ENCODE results near the gene ETV6.

Gene ETV6

DNA sequence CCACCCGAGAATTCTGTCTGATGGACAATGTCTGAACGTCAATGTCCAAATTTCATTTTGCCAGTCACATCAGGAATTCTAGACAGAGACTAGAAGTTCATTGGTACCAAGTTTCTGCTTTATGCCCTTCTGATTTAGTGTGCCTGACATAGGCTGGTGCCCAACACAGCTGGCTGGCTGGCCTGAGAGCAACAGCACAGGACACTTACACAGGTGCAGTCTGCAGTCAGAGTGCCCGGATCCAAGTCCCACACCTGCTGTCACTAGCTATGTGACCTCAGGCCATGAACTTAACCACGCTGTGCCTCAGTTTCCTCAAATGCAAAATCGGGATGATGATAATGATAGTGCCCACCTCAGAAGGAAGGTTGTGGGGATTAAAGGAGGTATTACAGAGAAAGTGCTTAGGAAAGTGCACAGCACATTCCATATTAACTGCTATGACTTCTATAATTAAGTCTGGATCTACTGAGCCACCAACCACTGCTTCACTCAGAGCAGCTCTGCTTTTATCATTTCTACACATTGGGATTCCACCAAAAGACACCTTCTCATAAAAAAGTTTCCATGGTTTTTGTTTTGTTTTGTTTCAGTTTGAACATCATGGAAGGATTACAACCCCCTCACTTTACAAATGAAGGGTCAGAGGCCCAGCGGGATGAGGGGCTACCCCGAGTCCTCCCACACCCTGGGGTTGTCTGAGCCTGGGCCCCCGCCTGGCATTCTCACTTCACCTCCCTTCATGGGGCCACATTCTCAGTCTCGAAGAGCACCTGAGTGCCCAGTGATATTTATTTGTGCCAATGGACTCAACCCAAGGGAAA lies 252.4 kb downstream of the ETV6 start:
- Histone ChIP-seq H3K36me3 (ENCODE audit: insufficient read depth, low read length) (no peaks in the 10 kb centered on the region), H3K27me3 (ENCODE audit: insufficient read depth, low read length, poor library complexity, severe bottlenecking) (no peaks in the 10 kb centered on the region), H3F3A (ENCODE audit: low read depth) (no peaks in the 10 kb centered on the region), H3K9me2 (replicated peaks; ENCODE audit: low read depth, low read length) (no peaks in the 10 kb centered on the region), H3K9ac (ENCODE audit: low read depth, low read length, poor library complexity, severe bottlenecking) (no peak overlapping the region), H3K4me1 (ENCODE audit: insufficient read depth, low read length, poor library complexity, severe bottlenecking) (peaks cover 11% of the 10 kb centered on the region), H3K4me3 (ENCODE audit: low read length, poor library complexity, severe bottlenecking) (no peak overlapping the region), H3K79me2 (ENCODE audit: insufficient read depth, low read length) (no peaks in the 10 kb centered on the region), H3K9me3 (ENCODE audit: insufficient read depth, low read depth, low read length) (no peaks in the 10 kb centered on the region), H4K20me1 (ENCODE audit: insufficient read depth, low read length, poor library complexity, severe bottlenecking) (no peaks in the 10 kb centered on the region), H3K4me2 (ENCODE audit: low read depth, low read length, poor library complexity, severe bottlenecking) (no peak overlapping the region), H2AFZ (ENCODE audit: low read length) (no peak overlapping the region)
- TF ChIP-seq EZH2phosphoT487 (IDR thresholded peaks at IDR 0.05; ENCODE audit: borderline replicate concordance), result no peak
- TF ChIP-seq, protein P1, sequence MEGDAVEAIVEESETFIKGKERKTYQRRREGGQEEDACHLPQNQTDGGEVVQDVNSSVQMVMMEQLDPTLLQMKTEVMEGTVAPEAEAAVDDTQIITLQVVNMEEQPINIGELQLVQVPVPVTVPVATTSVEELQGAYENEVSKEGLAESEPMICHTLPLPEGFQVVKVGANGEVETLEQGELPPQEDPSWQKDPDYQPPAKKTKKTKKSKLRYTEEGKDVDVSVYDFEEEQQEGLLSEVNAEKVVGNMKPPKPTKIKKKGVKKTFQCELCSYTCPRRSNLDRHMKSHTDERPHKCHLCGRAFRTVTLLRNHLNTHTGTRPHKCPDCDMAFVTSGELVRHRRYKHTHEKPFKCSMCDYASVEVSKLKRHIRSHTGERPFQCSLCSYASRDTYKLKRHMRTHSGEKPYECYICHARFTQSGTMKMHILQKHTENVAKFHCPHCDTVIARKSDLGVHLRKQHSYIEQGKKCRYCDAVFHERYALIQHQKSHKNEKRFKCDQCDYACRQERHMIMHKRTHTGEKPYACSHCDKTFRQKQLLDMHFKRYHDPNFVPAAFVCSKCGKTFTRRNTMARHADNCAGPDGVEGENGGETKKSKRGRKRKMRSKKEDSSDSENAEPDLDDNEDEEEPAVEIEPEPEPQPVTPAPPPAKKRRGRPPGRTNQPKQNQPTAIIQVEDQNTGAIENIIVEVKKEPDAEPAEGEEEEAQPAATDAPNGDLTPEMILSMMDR (conservative IDR thresholded peaks at IDR 0.05; ENCODE audit: low read length), result no peak

DNA sequence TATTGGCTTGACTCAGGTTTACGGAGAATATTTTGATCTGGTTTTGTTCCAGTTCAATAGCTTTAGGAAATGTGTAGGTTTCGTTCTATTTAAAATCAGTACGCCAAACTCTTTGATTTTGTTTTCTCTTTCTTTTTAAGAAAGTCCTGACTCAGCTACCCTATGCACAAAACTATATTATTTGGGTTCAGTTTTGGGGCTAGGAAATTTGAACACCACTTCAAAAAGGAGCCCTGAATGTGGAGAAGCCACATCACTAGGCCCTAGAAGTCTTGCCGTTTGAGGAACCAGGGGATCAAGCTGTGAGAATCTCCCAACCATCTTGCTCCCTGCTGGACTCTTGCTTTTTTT lies 253.0 kb downstream of the ETV6 start:
- H3K4me1 ChIP-seq (ENCODE audit: insufficient read depth, low read length, poor library complexity, severe bottlenecking), result peaks cover 10% of the 10 kb centered on the region
- no peak overlapping the region for H2AFZ ChIP-seq (ENCODE audit: low read length)
- no peaks in the 10 kb centered on the region for H4K20me1 ChIP-seq (ENCODE audit: insufficient read depth, low read length, poor library complexity, severe bottlenecking)
- no peaks in the 10 kb centered on the region for H3K79me2 ChIP-seq (ENCODE audit: insufficient read depth, low read length)
- H3K4me2 ChIP-seq (ENCODE audit: low read depth, low read length, poor library complexity, severe bottlenecking), result no peak overlapping the region
- no peaks in the 10 kb centered on the region for H3K27me3 ChIP-seq (ENCODE audit: insufficient read depth, low read length, poor library complexity, severe bottlenecking)
- no peak for TF ChIP-seq EZH2phosphoT487 (IDR thresholded peaks at IDR 0.05; ENCODE audit: borderline replicate concordance)
- TF ChIP-seq, protein P1 (conservative IDR thresholded peaks at IDR 0.05; ENCODE audit: low read length), result no peak
- H3K9me2 ChIP-seq (replicated peaks; ENCODE audit: low read depth, low read length), result no peaks in the 10 kb centered on the region
- no peaks in the 10 kb centered on the region for H3K36me3 ChIP-seq (ENCODE audit: insufficient read depth, low read length)
- H3K9ac ChIP-seq (ENCODE audit: low read depth, low read length, poor library complexity, severe bottlenecking), result no peak overlapping the region
- no peaks in the 10 kb centered on the region for H3K9me3 ChIP-seq (ENCODE audit: insufficient read depth, low read depth, low read length)
- no peaks in the 10 kb centered on the region for H3F3A ChIP-seq (ENCODE audit: low read depth)
- no peak overlapping the region for H3K4me3 ChIP-seq (ENCODE audit: low read length, poor library complexity, severe bottlenecking)

DNA sequence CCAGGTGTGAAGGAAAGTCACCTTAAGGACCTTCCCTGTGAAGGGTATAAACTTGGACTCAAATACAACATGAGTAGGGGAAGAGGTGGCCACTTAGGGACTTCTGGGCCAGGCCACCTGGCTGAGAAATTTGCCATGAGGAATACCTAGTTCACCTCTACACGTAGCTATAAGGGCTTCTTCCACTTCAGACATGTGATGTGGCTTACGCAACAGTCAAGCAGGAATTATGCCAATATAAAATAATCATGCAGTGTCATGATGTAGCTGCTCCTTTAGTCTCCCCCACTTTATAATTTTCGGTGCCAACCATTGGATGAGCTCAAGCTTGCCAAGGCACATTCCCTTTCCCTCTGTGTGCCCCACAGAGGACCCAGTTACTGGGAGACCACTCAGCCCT lies 254.7 kb downstream of the ETV6 start:
- Histone ChIP-seq H3K4me2 (ENCODE audit: low read depth, low read length, poor library complexity, severe bottlenecking) (no peak overlapping the region), H3K4me1 (ENCODE audit: insufficient read depth, low read length, poor library complexity, severe bottlenecking) (no peaks in the 10 kb centered on the region), H3K4me3 (ENCODE audit: low read length, poor library complexity, severe bottlenecking) (no peak overlapping the region), H3K79me2 (ENCODE audit: insufficient read depth, low read length) (no peaks in the 10 kb centered on the region), H3K9ac (ENCODE audit: low read depth, low read length, poor library complexity, severe bottlenecking) (no peak overlapping the region), H3K27me3 (ENCODE audit: insufficient read depth, low read length, poor library complexity, severe bottlenecking) (no peaks in the 10 kb centered on the region), H3K9me3 (ENCODE audit: insufficient read depth, low read depth, low read length) (peaks cover 6% of the 10 kb centered on the region; the same call in 1 of the 2 replicates), H3F3A (ENCODE audit: low read depth) (no peaks in the 10 kb centered on the region), H4K20me1 (ENCODE audit: insufficient read depth, low read length, poor library complexity, severe bottlenecking) (no peaks in the 10 kb centered on the region), H2AFZ (ENCODE audit: low read length) (no peak overlapping the region), H3K36me3 (ENCODE audit: insufficient read depth, low read length) (no peaks in the 10 kb centered on the region), H3K9me2 (replicated peaks; ENCODE audit: low read depth, low read length) (no peaks in the 10 kb centered on the region)
- TF ChIP-seq, protein P1 (conservative IDR thresholded peaks at IDR 0.05; ENCODE audit: low read length), result no peak
- TF ChIP-seq EZH2phosphoT487 (IDR thresholded peaks at IDR 0.05; ENCODE audit: borderline replicate concordance), result no peak
